Prostate gland (tissue), 2 donors: ENCODE results near the gene RNF181.

Source experiments
- POLR2A ChIP-seq: fragments of 450-650 bp; IDR thresholded peaks from one replicate; pipeline ENCODE4 v1.6.1; 2016; ENCODE audit warnings: antibody characterized with exemption, mild to moderate bottlenecking
- TF ChIP-seq, protein P1 (sequence below), 4 experiments: fragments of 200-600 bp in 2 of 4; fragments of 450-650 bp in 2 of 4; sonication (generic) in 2 of 4; IDR thresholded peaks; 1 replicate in 3 of 4; 2 replicates in 1 of 4; pipeline ENCODE4 v1.5.1; 2016 to 2019; ENCODE audit warnings: antibody characterized with exemption in 4 of 4, mild to moderate bottlenecking in 2 of 4, moderate library complexity in 2 of 4

- TF ChIP-seq POLR2A, result no peak
- TF ChIP-seq, protein P1, sequence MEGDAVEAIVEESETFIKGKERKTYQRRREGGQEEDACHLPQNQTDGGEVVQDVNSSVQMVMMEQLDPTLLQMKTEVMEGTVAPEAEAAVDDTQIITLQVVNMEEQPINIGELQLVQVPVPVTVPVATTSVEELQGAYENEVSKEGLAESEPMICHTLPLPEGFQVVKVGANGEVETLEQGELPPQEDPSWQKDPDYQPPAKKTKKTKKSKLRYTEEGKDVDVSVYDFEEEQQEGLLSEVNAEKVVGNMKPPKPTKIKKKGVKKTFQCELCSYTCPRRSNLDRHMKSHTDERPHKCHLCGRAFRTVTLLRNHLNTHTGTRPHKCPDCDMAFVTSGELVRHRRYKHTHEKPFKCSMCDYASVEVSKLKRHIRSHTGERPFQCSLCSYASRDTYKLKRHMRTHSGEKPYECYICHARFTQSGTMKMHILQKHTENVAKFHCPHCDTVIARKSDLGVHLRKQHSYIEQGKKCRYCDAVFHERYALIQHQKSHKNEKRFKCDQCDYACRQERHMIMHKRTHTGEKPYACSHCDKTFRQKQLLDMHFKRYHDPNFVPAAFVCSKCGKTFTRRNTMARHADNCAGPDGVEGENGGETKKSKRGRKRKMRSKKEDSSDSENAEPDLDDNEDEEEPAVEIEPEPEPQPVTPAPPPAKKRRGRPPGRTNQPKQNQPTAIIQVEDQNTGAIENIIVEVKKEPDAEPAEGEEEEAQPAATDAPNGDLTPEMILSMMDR (IDR thresholded peaks at IDR 0.05), result no peak
Measured at GRCh38 chr2:85584857-85585780, 10.4 kb upstream of the RNF181 start.
